A549 (cell line): ENCODE measurements around the gene AMIGO1.

Source experiments
- CHD2 ChIP-seq: fragments of 150-350 bp; IDR thresholded peaks from 2 replicates; pipeline ENCODE4 v1.6.1; 2014; ENCODE audit warnings: low read length; ENCODE audit not compliant: partially characterized antibody
- CTCF ChIP-seq: fragments of >200 bp; sonication (Bioruptor Twin); formaldehyde crosslinking; IDR thresholded peaks from 3 replicates; pipeline ENCODE4 v1.5.1; 2016
- ELK1 ChIP-seq: fragments of 150-350 bp; IDR thresholded peaks from 2 replicates; pipeline ENCODE4 v1.6.1; 2014; ENCODE audit warnings: low read depth, mild to moderate bottlenecking, low read length
- EP300 ChIP-seq, 2 experiments: fragments of >200 bp; sonication (Bioruptor Twin); formaldehyde crosslinking; IDR thresholded peaks; 2 replicates in 1 of 2; 3 replicates in 1 of 2; pipeline ENCODE4 v1.6.1; 2016 to 2017
- FOSL2 ChIP-seq, 2 experiments: fragments of 450-650 bp in 1 of 2; fragments of >200 bp in 1 of 2; sonication (Bioruptor Twin) in 1 of 2; formaldehyde crosslinking; IDR thresholded peaks; 2 replicates each; pipeline versions ENCODE4 v1.5.0 to v1.6.1; 2016 to 2020; ENCODE audit warnings: mild to moderate bottlenecking in 1 of 2, moderate library complexity in 1 of 2
- JUN ChIP-seq, 2 experiments: fragments of >200 bp; sonication (Bioruptor Twin); formaldehyde crosslinking; IDR thresholded peaks; 2 replicates in 1 of 2; 3 replicates in 1 of 2; pipeline ENCODE4 v1.6.1; 2016 to 2017
- MAX ChIP-seq: IDR thresholded peaks from 2 replicates; pipeline ENCODE4 v1.6.1; 2012
- MAZ ChIP-seq: fragments of 150-350 bp; IDR thresholded peaks from 2 replicates; pipeline ENCODE4 v1.6.1; 2014; ENCODE audit warnings: antibody characterized with exemption, low read depth, low read length, borderline replicate concordance
- NFE2L2 ChIP-seq: fragments of 150-350 bp; conservative IDR thresholded peaks from 2 replicates; pipeline ENCODE4 v1.6.1; 2014; ENCODE audit warnings: low read length
- REST ChIP-seq: fragments of 200-600 bp; sonication (generic); IDR thresholded peaks from 2 replicates; pipeline ENCODE4 v1.6.1; 2016; ENCODE audit warnings: antibody characterized with exemption, mild to moderate bottlenecking, moderate library complexity
- SMC3 ChIP-seq: fragments of >200 bp; sonication (Bioruptor Twin); formaldehyde crosslinking; IDR thresholded peaks from 3 replicates; pipeline ENCODE4 v1.6.1; 2018; ENCODE audit warnings: inconsistent platforms
- ZFP36 ChIP-seq: fragments of 450-650 bp; IDR thresholded peaks from 2 replicates; pipeline ENCODE4 v1.6.1; 2014; ENCODE audit warnings: borderline replicate concordance; ENCODE audit not compliant: partially characterized antibody

DNA sequence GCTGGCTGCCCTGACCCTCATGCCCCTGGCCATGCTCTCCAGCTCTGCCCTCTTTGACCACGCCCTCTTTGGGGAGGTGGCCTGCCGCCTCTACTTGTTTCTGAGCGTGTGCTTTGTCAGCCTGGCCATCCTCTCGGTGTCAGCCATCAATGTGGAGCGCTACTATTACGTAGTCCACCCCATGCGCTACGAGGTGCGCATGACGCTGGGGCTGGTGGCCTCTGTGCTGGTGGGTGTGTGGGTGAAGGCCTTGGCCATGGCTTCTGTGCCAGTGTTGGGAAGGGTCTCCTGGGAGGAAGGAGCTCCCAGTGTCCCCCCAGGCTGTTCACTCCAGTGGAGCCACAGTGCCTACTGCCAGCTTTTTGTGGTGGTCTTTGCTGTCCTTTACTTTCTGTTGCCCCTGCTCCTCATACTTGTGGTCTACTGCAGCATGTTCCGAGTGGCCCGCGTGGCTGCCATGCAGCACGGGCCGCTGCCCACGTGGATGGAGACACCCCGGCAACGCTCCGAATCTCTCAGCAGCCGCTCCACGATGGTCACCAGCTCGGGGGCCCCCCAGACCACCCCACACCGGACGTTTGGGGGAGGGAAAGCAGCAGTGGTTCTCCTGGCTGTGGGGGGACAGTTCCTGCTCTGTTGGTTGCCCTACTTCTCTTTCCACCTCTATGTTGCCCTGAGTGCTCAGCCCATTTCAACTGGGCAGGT lies 33.9 kb upstream of the AMIGO1 start:
- TF ChIP-seq FOSL2 (IDR thresholded peaks at IDR 0.05) = no peak
- TF ChIP-seq FOSL2 (CRISPR knock-in tag; IDR thresholded peaks at IDR 0.05) = no peak
- TF ChIP-seq ZFP36 = no peak
- TF ChIP-seq SMC3 = no peak
- no peak for TF ChIP-seq MAX
- no peak for TF ChIP-seq CTCF
- no peak for TF ChIP-seq JUN (IDR thresholded peaks at IDR 0.05)
- TF ChIP-seq EP300 (IDR thresholded peaks at IDR 0.05) = no peak
- no peak for TF ChIP-seq REST
- TF ChIP-seq MAZ = no peak
- TF ChIP-seq CHD2 = no peak
- TF ChIP-seq NFE2L2 = no peak
- TF ChIP-seq ELK1 = no peak
